Mesangial cell (primary cell): ENCODE data around the gene PDK1. TPM values are rescaled to one million over a fixed set of nuclear protein-coding genes. Genes with fewer than 3 reads are reported as not detected.

Experiments
- total RNA-seq: library from RNA; depleted of rRNA; stranded (reverse); fragments of >200 nt; gene quantifications from 2 replicates; pipeline ENCODE4 v1.2.3, GENCODE V29; 2015

Gene PDK1
- 8.3 and 8.6 TPM in 2 replicates for total RNA-seq

DNA sequence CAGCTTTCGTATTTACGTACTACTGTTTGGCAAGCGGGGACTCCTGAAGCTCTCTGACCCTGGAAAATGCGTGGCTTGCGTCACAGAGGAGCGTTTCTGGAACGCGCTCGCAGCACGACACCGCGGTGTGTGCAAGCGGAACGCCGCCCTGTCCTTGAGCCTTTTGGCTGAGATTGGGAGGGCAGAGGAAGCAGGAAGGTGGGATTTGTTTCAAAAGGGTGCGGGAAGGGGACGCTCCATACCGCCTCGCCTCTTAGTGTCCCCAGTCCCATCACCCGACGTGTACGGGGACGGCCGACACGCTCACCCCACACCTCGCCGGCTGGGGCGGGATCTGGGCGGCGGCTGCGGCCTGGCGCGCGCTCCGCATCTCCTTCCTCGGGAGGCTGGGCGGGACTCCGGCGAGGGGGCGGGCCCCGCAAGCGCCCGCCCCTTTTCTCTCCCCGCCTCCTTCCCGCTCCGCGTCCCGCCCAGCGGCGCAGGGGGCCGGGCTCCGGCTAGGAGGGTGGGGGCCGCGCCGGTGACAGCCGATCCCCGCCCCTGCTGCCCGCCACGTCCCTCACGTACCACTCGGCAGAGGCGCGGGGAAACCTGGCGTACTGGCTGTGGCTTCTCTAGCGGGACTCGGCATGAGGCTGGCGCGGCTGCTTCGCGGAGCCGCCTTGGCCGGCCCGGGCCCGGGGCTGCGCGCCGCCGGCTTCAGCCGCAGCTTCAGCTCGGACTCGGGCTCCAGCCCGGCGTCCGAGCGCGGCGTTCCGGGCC, at the start of gene PDK1:
TSS of gene PDK1 (plus strand) at position 569 of the 762 bp plus-strand sequence. CDS start at position 630, 61 bp downstream.

Other genes with a start within 250 kb of the PDK1 start
- 20.9 and 39.1 TPM in 2 replicates for gene ITGA6, start 128.5 kb upstream of the PDK1 start, total RNA-seq
- gene RAPGEF4, start 179.8 kb downstream of the PDK1 start, total RNA-seq, result 0.16 and 0.38 TPM in 2 replicates